IMR-90 (cell line): ENCODE data around the gene MORN4.

Source experiments
- CHD1 ChIP-seq: IDR thresholded peaks from 2 replicates; pipeline ENCODE4 v1.6.1; 2012; ENCODE audit warnings: low read depth, low read length, improper control_type of control experiment
- MXI1 ChIP-seq: IDR thresholded peaks from 2 replicates; pipeline ENCODE4 v1.6.1; 2012; ENCODE audit warnings: low read depth, mild to moderate bottlenecking, low read length, moderate library complexity, borderline replicate concordance
- NFE2L2 ChIP-seq: fragments of 150-350 bp; IDR thresholded peaks from 2 replicates; pipeline ENCODE4 v1.6.1; 2016; ENCODE audit warnings: low read depth, mild to moderate bottlenecking, low read length
- POLR2A ChIP-seq: IDR thresholded peaks from 2 replicates; pipeline ENCODE4 v1.6.1; 2012; ENCODE audit warnings: mild to moderate bottlenecking, low read depth, low read length
- RAD21 ChIP-seq: IDR thresholded peaks from 2 replicates; pipeline ENCODE4 v1.6.1; 2012; ENCODE audit warnings: low read length, improper control_type of control experiment
- RCOR1 ChIP-seq: IDR thresholded peaks from 2 replicates; pipeline ENCODE4 v1.6.1; 2012; ENCODE audit warnings: mild to moderate bottlenecking, low read length, improper control_type of control experiment; ENCODE audit not compliant: insufficient replicate concordance
- TF ChIP-seq, protein P1 (sequence below): conservative IDR thresholded peaks from 2 replicates; pipeline ENCODE4 v1.5.1; 2012; ENCODE audit warnings: mild to moderate bottlenecking, low read depth, low read length, improper control_type of control experiment

DNA sequence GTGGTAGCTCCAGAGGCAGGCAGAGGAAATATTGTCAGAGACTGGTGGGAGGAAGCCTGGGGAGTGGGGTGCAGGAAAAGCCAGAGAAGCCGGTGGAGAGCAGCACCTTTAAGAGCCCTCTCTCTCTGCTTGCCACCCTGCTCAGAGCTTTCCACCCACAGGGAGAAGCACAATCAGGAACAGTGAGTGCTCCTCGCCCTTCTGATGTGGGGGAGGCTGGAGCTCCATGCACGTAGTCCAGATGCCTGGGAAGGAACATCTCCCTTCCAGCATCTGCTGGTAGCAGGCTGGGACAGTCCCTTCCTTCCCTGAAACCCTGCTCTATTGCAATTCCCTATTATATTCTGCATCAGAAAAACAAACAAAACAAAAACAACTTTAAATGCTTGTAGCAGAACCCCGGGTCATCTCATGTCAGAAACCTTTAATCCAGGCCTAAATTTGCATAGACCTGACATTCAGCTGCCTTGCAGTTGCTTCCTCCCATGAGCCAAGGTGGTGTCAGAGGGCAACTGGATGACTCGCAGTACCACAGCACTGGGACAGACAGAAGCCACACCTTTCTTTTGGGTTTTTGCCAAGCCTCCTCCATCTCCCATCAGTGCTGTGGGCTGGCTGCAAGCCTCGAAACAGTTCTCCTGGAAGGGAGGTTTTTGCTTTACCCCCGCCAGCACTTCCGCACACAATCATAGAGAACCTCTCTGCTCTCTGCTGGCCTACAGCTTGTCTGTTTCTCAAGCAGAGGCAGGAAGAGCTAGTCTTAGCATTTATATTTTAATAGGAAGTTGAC is 40.6 kb upstream of the MORN4 start:
- TF ChIP-seq, protein P1, sequence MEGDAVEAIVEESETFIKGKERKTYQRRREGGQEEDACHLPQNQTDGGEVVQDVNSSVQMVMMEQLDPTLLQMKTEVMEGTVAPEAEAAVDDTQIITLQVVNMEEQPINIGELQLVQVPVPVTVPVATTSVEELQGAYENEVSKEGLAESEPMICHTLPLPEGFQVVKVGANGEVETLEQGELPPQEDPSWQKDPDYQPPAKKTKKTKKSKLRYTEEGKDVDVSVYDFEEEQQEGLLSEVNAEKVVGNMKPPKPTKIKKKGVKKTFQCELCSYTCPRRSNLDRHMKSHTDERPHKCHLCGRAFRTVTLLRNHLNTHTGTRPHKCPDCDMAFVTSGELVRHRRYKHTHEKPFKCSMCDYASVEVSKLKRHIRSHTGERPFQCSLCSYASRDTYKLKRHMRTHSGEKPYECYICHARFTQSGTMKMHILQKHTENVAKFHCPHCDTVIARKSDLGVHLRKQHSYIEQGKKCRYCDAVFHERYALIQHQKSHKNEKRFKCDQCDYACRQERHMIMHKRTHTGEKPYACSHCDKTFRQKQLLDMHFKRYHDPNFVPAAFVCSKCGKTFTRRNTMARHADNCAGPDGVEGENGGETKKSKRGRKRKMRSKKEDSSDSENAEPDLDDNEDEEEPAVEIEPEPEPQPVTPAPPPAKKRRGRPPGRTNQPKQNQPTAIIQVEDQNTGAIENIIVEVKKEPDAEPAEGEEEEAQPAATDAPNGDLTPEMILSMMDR, result no peak
- TF ChIP-seq CHD1 (no peak), POLR2A (no peak; the same call in 1 of the 2 replicates), MXI1 (no peak), NFE2L2 (no peak), RCOR1 (no peak), RAD21 (no peak)
